ENCODE results near the gene XRN1.
"Not testable (repeated sequence)": the region's sequence is repeated elsewhere in the genome, so short reads cannot be mapped to it uniquely, and the experiment has no call there.

XRN1 gene

DNA sequence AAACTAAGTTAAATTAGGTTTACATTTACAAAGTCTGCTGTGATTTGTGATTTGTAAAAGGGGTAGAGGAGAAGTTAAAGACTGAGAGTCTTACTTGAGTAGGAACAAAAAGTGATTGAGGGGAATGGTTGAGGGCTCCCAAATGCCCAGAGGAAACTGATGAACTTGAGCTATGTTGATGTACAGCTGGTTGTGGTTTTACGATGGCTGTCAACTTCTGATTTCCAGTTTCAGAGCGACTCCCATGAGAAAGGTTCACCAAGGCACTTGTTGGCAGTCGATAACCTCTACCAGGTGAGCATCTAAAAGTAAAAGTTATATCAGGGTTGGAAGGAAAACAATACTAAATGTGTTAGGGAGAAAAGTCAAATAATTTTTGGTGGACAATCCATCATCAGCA, 91.0 kb downstream of the XRN1 start:
- DNase-seq (ENCODE audit: low read depth in 2 of 2): no peak
- H3K4me3 ChIP-seq (replicated peaks in 1 of 2; ENCODE audit: low read depth in 2 of 2, low read length in 2 of 2): no peak overlapping the region
- TF ChIP-seq, protein P1, sequence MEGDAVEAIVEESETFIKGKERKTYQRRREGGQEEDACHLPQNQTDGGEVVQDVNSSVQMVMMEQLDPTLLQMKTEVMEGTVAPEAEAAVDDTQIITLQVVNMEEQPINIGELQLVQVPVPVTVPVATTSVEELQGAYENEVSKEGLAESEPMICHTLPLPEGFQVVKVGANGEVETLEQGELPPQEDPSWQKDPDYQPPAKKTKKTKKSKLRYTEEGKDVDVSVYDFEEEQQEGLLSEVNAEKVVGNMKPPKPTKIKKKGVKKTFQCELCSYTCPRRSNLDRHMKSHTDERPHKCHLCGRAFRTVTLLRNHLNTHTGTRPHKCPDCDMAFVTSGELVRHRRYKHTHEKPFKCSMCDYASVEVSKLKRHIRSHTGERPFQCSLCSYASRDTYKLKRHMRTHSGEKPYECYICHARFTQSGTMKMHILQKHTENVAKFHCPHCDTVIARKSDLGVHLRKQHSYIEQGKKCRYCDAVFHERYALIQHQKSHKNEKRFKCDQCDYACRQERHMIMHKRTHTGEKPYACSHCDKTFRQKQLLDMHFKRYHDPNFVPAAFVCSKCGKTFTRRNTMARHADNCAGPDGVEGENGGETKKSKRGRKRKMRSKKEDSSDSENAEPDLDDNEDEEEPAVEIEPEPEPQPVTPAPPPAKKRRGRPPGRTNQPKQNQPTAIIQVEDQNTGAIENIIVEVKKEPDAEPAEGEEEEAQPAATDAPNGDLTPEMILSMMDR (IDR thresholded peaks at IDR 0.05; ENCODE audit: low read depth, low read length): no peak

DNA sequence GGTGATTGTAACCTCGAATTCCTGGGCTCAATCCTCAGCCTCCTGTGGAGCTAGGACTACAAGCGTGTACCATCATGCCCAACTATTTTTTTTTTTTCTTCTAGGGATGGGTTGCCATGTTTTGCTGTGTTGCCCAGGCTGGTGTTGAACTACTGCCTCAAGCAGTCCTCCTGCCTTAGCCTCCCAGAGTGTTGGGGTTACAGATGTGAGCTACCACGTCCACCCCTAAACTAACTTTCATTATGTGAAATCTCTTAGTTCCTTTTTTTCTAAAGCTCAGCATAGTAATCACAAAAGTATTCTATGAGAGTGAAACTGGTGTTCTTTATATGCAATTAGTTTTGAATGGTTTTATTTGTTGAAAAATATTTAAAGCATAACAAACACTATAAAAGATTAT, 92.1 kb downstream of the XRN1 start:
- TF ChIP-seq, protein P1 (IDR thresholded peaks at IDR 0.05; ENCODE audit: low read depth, low read length): no peak
- H3K4me3 ChIP-seq (replicated peaks in 1 of 2; ENCODE audit: low read depth in 2 of 2, low read length in 2 of 2): no peak overlapping the region
- DNase-seq (ENCODE audit: low read depth in 2 of 2): no peak

DNA sequence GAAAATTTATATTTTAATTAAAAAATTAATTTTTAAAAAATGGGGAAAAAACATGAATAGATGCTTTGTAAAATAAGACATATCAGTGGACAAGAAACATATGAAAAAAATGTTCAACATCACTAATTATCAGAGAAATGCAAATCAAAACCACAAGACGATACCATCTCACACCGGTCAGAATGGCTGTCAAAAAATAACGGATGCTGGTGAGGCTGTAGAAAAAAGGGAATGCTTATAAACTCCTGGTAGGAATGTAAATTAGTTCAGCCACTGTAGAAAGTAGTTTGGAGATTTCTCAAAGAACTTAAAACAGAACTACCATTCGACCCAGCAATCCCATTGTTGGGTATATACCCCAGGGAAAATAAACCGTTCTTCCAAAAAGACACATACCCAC, 93.8 kb downstream of the XRN1 start:
- TF ChIP-seq, protein P1 (IDR thresholded peaks at IDR 0.05; ENCODE audit: low read depth, low read length): no peak
- no peak for DNase-seq (ENCODE audit: low read depth in 2 of 2)
- H3K4me3 ChIP-seq (replicated peaks in 1 of 2; ENCODE audit: low read depth in 2 of 2, low read length in 2 of 2): no peak overlapping the region

DNA sequence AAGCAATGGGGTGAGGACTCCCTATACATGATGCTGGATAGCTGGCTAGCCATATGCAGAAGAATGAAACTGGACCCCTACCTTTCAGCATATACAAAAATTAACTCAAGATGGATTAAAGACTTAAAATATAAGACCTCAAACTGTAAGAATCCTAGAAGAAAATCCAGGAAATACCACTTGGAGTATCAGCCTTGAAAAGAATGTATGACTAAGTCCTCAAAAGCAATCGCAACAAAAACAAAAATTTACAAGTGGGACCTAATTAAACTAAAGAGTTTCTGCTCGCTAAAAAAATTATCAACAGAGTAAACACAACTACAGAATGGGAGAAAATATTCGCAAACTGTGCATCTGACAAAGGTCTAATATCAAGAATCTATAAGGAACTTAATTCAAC, 94.3 kb downstream of the XRN1 start:
- TF ChIP-seq, protein P1 (IDR thresholded peaks at IDR 0.05; ENCODE audit: low read depth, low read length): no peak
- DNase-seq (ENCODE audit: low read depth in 2 of 2): peak; percentile 7 to 43
- H3K4me3 ChIP-seq (replicated peaks in 1 of 2; ENCODE audit: low read depth in 2 of 2, low read length in 2 of 2): no peak overlapping the region

DNA sequence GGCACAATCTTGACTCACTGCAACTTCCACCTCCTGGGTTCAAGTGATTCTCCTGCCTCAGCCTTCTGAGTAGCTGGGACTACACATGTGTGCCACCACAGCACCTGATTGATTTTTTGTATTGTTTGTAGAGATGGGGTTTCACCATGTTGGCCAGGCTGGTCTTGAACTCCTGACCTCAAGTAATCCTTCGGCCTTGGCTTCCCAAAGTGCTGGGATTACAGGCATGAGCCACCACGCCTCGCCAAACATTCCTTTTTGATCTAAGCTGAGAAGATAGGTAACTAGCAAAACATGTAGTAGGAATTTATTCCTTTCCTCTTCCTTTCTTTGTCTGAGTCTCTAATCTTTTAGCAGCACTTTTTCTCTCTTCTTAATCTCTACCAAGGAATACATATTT, 95.1 kb downstream of the XRN1 start:
- not testable (repeated sequence) for DNase-seq (ENCODE audit: low read depth in 2 of 2); H3K4me3 ChIP-seq (replicated peaks in 1 of 2; ENCODE audit: low read depth in 2 of 2, low read length in 2 of 2)

DNA sequence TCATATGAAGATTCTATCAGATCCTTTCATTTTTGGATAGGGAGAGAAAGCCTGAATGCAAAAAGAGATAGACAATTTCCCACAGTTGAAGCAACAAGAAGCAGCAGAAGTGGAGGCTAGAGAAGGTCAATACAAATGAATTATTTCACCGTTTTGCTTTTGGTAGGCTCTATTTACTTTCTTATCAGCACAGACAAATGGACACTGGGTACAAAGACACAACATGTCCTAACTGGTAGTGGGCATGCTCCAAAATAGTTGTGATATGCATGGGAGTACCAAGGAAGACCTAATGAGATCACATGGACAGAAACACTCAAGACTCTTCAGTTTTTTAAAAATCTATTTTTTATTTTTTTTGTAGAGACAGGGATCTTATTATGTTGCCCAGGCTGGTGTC, 99.4 kb downstream of the XRN1 start:
- TF ChIP-seq, protein P1 (IDR thresholded peaks at IDR 0.05; ENCODE audit: low read depth, low read length): no peak
- no peak overlapping the region for H3K4me3 ChIP-seq (replicated peaks in 1 of 2; ENCODE audit: low read depth in 2 of 2, low read length in 2 of 2)
- DNase-seq (ENCODE audit: low read depth in 2 of 2): no peak

DNA sequence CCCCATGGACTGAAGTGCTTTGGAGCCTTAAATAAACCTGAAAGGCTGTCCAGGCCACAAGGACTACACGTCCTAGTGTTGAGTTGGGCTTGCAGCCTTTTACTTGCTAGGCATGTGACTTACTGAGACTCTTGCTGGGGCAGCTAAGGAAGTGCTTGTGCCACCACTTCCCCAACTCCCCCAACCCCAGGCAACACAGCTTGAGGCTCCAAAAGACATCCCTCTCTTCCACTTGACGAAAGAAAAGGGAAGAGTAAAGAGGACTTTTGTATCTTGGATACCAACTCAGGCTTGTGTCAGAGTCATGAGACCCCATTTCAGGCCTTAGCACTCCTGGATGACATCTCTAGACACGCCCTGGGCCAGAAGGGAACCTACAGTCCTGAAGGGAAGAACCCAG, 109.8 kb downstream of the XRN1 start:
- no peak for DNase-seq (ENCODE audit: low read depth in 2 of 2)
- no peak overlapping the region for H3K4me3 ChIP-seq (replicated peaks in 1 of 2; ENCODE audit: low read depth in 2 of 2, low read length in 2 of 2)
- TF ChIP-seq, protein P1 (IDR thresholded peaks at IDR 0.05; ENCODE audit: low read depth, low read length): no peak
